ENCODE data around the gene FBXO27.

Gene FBXO27

GRCh38 chr19:39045506-39045905 lies 13.2 kb upstream of the FBXO27 start:
- H3K4me3 ChIP-seq (ENCODE audit: low read depth, low read length), result no peak overlapping the region
- TF ChIP-seq CTCF (IDR thresholded peaks at IDR 0.05; ENCODE audit: insufficient read depth, low read depth, low read length, missing control alignments), result no peak
- DNase-seq (ENCODE audit: low read depth), result no peak

GRCh38 chr19:39038098-39038497 lies 5.7 kb upstream of the FBXO27 start:
- DNase-seq (ENCODE audit: low read depth), result no peak
- no peak overlapping the region for H3K4me3 ChIP-seq (ENCODE audit: low read depth, low read length)
- TF ChIP-seq CTCF (IDR thresholded peaks at IDR 0.05; ENCODE audit: insufficient read depth, low read depth, low read length, missing control alignments), result no peak

GRCh38 chr19:39037194-39037593 lies 4.8 kb upstream of the FBXO27 start:
- H3K4me3 ChIP-seq (ENCODE audit: low read depth, low read length), result no peak overlapping the region
- no peak for TF ChIP-seq CTCF (IDR thresholded peaks at IDR 0.05; ENCODE audit: insufficient read depth, low read depth, low read length, missing control alignments)
- no peak for DNase-seq (ENCODE audit: low read depth)

- no peak for DNase-seq (ENCODE audit: low read depth)
- H3K4me3 ChIP-seq (ENCODE audit: low read depth, low read length), result no peak overlapping the region
- TF ChIP-seq CTCF (IDR thresholded peaks at IDR 0.05; ENCODE audit: insufficient read depth, low read depth, low read length, missing control alignments), result no peak
These were observed 4.2 kb upstream of the FBXO27 start for GRCh38 chr19:39036581-39036980.

- peak; percentile 91 for DNase-seq (ENCODE audit: low read depth)
- TF ChIP-seq CTCF (IDR thresholded peaks at IDR 0.05; ENCODE audit: insufficient read depth, low read depth, low read length, missing control alignments), result no peak
These were observed 834 bp downstream of the FBXO27 start for GRCh38 chr19:39031368-39032062.

GRCh38 chr19:39030854-39031367 lies 1.4 kb downstream of the FBXO27 start:
- no peak for DNase-seq (ENCODE audit: low read depth)
- no peak for TF ChIP-seq CTCF (IDR thresholded peaks at IDR 0.05; ENCODE audit: insufficient read depth, low read depth, low read length, missing control alignments)
- peak overlapping the region; percentile 56 for H3K4me3 ChIP-seq (ENCODE audit: low read depth, low read length)

More at GRCh38 chr19:39031368-39032062, 834 bp downstream of the FBXO27 start:
- H3K4me3 ChIP-seq (ENCODE audit: low read depth, low read length), result peak overlapping the region; percentile 56

Measured in GM12865 (cell line).